Activated CD4-positive, alpha-beta T cell treated with anti-CD3 and anti-CD28 coated beads, Interleukin-2, amount 50 U/mL, for 48 hours (primary cell): ENCODE data around the gene SPON1.
"Not testable (repeated sequence)": the region's sequence is repeated elsewhere in the genome, so short reads cannot be mapped to it uniquely, and the experiment has no call there.

Experiments used
- DNase-seq, 2 experiments: peaks; one replicate each; pipeline ENCODE4 v3.0.0-alpha.2; 2020

Gene SPON1

DNA sequence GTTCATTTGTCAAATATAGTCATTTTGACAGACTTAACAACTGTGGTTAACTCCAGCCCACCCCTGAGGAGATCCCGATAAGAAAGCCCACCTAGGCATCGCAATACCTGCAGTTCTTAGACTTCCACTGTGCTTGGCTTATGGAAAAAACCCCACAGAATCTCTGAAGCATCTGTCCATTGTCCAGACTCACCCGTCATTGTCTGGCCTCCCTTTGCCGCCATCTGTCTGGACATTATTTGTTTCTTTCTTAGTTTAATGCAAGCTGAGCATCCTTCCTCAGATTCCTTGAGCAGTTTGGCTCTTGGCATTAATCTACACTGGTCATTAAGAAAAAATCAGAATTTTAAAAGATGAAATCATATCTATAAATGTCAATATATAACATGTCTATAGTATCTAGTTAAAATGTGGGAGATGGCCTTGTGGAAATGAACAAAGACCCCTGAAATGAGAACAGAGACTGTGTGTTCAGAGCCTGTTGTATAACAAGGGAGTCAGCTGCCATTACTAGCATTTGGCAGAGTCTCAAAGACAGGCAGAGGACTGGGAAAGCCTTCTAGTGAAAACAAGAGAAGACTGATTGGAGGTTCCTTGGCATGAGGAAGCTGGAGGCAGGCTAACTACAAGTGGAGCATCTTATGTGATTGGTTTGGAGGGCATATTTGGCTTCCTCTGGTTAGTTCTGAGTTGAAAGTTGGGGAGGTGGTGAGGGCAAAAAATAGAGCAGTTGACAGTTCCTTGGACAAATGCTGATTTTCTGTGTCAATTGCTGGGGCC, 80.4 kb downstream of the SPON1 start:
- no peak for DNase-seq

DNA sequence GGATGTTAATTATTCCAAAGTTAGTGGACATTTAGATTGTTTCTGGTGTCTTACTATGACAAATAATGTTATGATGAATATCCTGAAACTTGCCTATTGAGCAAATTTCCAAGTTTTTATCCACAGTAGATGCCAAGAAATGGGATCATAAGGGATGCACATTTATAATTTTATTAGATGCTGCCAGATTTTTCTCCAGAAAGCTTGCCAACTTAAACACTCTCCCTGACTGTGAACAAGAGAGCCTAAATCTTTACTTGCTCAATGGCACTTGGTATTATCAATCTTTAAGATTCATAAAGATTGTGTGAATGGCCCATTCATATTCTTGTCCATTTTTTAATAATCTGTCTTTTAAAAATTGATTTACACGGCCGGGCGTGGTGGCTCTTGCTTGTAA, 82.4 kb downstream of the SPON1 start:
- DNase-seq: no peak

DNA sequence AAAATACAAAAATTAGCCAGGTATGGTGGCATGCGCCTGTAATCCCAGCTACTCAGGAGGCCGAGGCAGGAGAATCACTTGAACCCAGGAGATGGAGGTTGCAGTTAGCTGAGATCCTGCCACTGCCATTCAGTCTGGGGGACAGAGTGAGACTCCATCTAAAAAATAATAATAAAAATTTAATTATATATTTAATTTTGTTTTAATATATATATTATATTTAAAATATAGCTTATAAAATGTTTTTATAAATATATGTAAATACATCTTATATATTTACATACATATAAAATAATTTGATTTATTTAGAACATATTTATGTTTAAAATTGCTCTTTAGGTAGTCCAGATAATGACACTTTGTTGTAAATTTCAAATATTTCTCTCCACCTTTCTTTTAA, 82.9 kb downstream of the SPON1 start:
- no peak for DNase-seq

DNA sequence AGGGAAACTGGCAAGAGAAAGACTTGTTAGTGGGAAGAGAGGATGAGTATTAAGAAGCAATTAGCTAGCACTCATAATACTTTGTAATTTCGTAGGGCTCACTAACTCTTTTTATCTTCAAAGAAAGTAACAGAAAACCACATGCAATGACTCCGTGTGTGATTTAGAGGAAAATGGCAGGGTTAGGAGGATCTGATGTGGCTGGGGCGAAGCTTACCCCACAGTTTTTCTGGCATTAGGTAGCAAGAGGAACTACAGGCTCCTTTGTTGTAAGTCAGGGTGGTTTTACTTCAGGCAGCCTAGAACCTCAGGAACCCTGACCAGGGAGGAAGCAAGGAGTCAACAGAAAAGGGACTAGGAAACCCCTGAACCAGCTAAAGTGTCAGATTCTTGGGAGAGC, 89.7 kb downstream of the SPON1 start:
- no peak for DNase-seq

DNA sequence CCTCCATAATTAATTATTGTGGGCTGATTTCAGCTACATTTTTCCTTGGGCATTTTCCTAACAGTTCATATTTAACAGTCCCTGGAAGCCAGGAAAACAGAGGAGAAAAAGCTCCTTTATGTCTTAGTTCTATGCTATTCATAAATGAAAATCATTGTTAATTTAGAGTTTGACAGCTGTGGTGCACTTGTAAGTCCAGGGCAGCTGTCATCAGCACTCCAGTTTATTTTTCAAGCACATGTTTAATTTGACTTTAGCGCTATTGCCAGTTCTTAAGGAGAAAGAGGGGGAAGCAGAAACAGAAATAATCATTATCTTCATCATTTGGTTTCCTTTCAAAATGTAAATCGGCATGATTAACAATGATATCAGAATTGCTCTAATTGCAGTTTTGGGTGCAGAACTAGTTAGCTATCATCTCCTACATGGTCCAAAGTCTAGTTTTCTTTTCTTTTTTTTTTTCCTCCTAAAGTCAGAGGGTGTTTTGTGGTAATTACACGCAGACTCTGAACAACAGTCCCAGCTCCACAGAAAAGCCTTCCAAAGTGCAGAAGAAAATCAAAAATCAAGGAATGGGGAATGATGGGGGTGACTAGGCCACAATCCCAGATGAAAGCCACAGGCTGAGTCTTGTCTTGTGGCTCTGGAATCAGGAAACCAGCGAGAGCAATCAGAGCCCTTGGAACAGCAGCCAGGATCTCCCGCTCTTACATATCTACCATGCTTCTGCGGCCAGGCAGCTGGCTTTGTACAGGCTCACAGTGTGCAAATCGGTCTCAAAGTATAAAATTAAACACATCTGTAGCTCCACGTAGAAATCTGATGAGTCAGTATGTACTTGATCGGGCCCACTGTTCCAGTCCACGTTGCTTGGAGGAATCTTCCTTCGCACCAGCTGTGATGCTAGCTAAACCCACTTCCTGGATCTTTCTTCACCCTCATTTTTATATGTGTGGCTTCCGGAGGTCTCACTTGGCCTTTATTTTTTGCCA, 91.9 kb downstream of the SPON1 start:
- no peak for DNase-seq

DNA sequence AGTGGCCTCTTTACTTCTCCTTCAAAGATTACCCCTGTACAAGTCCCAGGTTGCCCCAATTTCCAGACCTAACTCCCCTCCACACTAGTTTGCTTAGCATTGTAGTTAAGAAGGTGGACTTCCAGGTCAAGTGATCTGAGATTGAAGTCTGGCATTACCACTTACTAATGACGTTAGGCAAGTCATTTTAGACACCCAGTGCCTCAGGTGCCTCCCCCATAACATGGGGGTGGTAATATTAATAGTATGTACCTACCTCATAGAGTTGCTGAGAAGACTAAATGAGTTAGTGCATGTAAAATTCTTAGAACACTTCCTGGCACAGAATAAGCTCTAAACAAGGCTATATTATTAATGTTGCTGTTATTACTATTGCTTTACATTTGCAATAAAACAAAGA, 93.4 kb downstream of the SPON1 start:
- DNase-seq: no peak

DNA sequence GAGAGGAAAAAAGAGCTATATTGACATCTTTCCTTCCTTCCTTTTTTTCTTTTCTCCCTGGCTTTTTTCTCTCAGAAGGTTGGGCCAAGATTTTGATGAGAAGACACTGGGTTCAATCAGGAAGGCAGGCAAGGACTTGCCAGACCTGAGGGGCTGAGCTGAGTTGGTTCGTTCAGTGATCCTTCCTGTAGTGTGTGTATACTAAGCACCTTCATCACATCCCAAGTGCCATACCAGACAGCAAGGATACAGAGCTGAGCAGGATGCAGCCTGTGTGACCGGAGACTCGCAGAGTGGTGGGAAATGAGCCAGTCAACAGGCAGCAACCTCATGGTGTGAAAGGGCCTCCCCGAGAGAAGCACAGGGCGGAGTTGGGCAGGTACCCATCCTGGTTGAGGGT, 95.5 kb downstream of the SPON1 start:
- no peak for DNase-seq

DNA sequence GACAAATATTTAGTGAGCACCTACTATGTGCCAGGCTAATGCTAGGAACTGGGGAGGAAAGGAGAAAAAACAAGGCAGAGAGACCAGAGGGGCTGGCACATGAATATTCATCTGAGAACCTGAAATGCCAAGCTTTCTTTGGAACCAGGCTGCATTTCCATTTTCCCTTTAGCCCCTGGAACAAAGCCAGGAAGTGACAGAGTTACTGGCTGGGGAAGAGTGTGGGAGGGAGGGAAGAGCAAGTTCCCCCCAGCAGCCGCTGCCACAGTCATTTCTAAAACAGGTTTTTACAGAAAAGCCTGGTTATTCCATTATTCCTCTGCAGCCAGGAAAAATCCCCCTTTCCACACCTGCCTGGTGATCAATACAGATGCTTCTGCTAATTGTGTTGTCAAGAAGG, 97.0 kb downstream of the SPON1 start:
- no peak for DNase-seq

DNA sequence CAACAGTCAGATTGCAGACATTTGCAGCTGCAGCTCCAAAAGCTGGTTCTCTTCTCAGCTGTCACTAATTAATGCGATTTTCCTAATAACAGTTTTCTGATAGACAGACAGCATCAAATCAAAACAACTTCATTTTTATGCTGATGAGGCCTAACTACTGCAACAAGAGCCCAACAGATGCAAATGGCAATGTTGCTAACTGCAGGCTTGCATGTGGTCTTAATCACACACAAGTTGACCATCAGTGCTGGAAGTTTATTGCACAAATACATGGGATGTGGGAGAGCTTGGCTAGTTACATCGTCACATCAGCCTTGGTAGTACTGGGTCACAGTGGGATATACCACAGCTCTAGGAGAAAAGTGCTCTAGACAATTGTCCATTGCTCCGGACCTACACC, 99.2 kb downstream of the SPON1 start:
- no peak for DNase-seq

DNA sequence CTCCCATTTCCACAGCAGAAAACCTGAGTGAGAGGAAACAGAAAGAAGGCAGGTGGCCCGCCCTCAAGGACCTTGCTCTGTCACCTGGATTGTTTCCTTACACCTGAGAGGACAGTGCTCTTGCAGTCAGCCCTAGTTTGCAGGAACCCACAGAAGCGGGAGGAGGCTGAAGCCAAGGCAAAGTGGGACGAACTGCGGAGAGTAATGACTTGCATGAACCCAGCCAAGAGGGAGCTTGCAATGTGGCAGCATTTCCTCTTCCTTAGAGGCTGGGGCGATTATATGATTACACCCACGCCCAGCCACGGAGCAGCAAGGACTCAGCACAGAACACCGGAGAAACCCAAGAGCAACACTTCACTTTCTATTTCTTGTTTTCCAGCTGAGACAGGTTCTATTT, 102.6 kb downstream of the SPON1 start:
- DNase-seq: peak; percentile 25 to 34

DNA sequence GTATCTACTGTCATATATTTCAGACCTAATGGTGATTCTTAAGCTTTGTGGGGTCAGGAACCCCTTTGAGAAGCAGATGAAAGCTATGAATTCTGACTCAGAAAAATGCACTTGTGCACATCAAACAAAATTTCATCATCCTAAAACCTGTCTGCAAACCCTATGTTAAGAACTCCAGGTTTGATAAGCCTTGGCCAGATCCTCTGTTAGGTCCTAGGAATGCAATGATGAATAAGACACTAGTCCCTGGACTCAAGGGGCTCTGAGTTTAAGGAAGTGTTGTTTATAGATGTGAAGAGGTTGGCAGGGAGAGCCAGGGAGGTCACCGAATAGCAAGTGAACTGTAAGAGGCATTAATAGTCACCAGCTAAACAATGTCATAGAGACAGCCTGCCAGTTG, 103.2 kb downstream of the SPON1 start:
- DNase-seq: no peak

DNA sequence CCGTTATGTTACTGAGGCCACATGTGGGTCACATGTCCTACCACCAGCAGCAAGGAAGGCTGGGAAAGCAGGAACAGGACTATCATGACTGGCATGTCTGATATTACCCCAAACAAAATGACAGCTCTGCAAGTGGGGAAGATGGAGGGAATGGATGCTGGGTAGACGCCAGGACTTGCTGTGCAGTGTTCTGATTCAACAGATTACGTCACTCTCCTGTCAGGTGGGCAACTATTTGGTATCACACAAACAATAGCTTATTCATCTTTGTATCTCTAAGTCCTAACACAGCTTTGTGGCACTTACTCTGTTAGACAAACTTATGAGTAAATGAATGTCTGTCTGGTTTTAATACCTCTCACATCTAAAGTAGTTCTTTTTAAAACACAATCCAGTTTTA, 105.2 kb downstream of the SPON1 start:
- no peak for DNase-seq

DNA sequence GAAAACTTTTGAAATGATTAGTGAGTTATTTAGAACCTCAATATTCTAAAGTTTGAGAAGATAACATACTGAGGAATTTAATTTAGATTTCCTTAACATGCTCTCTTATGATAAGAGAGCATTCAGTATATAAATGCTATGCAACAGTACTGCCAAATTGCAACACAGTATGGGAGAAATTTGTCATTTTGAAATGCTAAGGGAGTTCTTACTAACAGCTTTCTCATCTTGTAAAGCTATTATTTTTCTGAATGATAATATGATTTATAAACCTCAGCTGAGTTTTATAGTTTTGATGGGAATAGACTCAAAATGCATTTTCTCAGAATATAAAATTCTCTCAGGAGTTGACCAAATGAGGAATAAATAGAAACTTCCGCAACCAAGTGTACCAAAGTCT, 108.4 kb downstream of the SPON1 start:
- DNase-seq: no peak

DNA sequence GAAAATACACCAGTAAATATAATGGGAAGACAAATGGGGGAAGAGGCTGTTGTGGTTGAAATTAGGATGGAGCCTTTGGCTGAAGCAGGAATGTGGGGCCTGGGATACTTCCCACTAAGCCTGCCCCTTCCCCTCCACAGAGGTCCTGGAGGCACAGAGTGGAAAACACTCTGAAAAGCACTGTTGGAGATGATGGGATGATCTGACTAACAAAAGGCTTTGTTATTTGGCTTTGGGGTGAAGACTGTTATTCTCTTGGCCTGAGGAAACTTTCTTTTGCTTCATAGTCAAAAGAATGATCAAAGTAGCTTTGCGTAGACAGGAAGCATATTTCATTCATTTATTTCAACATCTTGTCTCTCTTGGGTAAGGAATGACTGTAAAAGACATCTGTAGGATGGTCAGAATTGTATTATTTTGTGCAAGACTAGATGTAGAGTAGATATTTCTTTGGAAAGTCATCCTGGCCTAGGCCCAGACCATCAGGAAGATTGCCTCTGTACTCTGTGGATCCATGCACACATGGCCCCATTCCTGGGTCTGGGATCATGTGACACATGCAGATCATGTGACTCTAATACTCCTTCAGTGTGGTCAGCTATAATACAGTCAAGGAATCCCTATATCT, 111.4 kb downstream of the SPON1 start:
- DNase-seq: no peak

DNA sequence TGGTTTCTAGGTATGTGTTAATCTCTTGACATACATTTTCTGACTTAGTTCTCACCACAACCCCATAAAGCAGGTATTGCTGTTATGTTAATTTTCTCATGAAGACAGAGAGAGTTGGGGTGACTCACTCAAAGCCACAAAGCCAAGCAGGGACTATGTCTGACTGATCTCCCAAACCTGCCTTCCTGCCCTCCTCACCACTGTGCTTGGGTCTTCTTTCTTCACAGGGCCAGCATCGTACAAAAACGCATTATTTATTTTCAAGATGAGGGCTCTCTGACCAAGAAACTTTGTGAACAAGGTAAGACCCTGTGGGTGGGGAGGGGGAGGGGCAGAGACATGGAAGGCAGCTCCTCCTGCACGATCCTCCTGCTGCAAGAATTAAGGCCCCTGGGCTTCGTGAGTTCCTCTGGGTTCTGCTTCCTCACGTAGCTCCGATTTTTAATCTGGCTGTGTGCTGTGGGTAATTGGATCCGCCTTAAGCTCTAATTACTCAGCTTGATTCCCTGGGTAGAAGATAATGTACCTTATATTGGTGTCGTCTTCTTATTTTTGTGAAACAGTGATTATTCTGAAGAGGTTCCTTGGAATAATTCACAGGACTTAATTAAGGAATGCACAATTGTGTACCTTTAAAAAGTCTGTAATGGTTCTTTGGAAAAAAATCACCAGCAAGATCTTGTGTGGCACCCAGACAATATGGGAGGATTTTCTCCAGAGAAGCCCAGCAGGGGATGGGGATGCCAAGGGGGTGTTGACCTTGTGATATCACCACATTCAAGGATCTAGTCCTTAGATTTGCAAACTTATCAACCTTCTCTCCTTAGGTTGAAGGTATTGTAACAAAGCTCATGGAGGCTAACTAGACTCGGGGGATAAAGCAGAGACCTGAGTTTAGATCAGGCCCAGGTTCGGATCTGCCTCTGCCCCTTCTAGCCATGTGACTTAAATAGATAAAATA, 112.9 kb downstream of the SPON1 start:
- DNase-seq: peak; percentile 51 to 67

DNA sequence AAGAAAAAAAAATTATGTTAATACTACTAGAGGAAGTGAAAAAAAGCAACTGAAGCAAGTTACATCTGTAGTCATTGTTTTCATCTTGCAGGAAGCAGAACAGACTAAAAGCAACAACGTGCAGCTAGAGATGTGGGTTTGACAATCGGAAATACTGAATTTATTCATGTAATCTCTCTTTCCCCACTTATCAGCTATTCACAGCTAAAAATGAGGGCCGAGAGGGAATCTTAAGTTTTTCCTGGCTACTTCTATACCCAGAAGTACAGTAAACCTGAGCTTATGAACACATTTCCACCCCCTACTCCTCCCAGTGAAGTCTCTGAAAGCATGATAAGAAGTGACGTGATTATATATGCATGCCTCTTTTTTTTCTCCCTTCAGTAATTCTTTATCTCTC, 116.5 kb downstream of the SPON1 start:
- DNase-seq: no peak

DNA sequence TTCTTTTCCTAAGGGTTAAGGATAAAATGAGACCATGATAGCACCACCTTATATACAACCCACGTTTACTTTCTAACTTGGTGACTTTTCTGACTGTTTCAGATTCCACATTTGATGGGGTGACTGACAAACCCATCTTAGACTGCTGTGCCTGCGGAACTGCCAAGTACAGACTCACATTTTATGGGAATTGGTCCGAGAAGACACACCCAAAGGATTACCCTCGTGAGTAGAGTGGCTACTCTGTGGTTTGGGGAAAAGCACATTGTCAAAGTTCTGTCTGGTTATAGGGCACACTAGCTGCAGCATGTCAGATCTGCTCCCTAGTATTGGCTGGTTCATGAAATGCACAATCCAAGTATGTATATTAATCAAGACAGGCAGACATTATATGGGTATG, 117.3 kb downstream of the SPON1 start:
- DNase-seq: no peak

DNA sequence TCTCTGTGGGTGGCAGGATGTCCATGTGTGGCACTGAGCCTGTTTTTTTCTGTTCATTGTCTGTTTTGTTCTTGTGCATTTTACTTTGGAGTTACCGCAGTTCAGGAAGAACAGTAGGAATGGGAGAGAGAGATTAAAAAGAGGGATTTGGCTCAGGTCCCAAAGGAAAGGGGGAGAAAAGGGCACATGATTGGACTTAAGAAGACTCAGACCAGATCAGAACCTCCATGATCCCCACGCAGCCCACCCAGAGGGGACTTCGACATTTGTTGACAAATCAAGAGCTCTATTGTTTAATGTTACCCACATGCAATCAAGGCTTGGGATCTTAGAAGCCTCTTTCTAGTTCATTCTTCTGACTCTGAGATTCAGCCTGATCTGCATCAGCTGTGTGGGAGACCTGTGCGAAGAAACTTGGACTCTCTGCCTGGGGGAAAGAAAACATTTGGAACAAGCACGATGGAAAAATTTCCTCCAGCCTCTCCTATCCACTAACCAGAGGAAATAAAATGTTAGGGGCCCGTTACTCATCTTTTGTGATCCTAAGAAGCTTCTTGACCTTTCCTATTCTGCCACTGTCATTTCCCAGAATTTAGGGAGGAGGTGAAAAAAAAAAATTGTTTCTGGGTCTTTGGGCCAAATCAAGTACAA, 119.2 kb downstream of the SPON1 start:
- DNase-seq: no peak

DNA sequence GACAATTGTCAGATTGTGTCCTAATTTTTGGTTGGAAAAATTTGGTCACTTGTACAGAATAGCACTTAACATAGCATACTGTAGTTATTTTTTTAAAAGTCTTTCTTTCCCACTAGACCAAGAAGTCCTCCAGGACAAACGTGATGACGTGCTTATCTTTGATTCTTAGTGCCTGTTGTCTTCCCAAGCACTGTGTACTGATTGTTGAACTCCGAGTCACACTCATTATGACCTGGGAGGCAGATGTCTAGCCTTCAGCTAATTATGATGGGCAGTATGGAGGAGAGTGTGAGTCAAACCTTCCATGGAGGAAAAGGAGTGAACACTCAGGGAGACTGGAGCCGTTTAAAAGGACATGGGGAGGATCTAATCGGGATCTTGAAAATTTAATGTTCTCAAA, 119.8 kb downstream of the SPON1 start:
- DNase-seq: no peak

DNA sequence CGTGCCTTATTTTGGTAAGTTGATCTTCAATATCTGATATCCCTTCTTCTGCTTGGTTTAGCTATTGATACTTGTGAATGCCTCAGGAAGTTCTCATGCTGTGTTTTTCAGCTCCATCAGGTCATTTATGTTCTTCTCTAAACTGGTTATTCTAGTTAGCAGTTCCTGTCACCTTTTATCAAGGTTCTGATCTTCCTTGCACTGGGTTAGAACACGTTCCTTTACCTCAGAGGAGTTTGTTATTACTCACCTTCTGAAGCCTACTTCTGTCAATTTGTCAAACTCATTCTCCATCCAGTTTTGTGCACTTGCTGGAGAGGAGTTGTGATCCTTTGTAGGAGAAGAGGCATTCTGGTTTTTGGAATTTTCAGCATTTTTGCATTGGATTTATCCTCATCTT, 126.3 kb downstream of the SPON1 start:
- DNase-seq: not testable (repeated sequence)

DNA sequence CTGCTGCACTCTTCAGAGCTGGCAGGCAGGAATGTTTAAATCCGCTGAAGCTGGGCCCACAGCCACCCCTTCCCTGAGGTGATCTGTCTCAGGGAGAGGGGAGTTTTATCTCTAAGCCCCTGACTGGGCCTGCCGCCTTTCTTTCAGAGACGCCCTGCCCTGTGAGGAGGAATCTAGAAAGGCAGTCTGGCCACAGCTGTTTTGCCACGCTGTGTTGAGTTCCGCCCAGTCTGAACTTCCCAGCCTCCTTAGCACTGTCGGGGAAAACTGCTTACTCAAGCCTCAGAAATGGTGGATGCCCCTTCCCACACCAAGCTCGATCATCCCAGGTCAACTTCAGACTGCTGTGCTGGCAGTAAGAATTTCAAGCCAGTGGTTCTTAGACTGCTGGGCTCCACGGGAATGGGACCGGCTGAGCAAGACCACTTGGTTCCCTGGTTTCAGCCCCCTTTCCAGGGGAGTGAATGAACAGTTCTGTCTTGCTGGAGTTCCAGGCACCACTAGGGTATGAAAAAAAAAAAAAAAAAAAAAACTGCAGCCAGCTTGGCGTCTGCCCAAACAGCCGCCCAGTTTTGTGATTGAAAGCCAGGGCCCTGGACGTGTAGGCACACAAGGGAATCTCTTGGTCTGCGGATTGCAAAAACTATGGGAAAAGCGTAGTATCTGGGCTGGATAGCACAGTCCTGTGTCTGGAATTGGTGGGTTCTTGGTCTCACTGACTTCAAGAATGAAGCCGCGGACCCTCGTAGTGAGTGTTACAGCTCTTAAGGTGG, 127.4 kb downstream of the SPON1 start:
- no peak for DNase-seq
